Adrenal gland (tissue), 5 donors: Measurements from ENCODE around the gene DUSP16.

Source experiments
- POLR2A ChIP-seq, 2 donors: fragments of 450-650 bp; IDR thresholded peaks; one replicate each; pipeline ENCODE4 v1.6.1; 2017; ENCODE audit warnings: antibody characterized with exemption in 2 of 2, mild to moderate bottlenecking in 2 of 2, moderate library complexity in 1 of 2
- TF ChIP-seq, protein P1 (sequence below), 6 experiments: fragments of 450-650 bp in 4 of 6; fragments of 200-600 bp in 2 of 6; sonication (generic) in 1 of 6; IDR thresholded peaks; 1 replicate in 5 of 6; 2 replicates in 1 of 6; pipeline versions ENCODE4 v1.5.1 to v1.8.0; 2016 to 2021; ENCODE audit warnings: antibody characterized with exemption in 6 of 6, mild to moderate bottlenecking in 2 of 6, moderate library complexity in 1 of 6
- donor health status: DM: no; HTN: no; CAD: no.

- no peak for TF ChIP-seq POLR2A (IDR thresholded peaks at IDR 0.05)
- TF ChIP-seq, protein P1, sequence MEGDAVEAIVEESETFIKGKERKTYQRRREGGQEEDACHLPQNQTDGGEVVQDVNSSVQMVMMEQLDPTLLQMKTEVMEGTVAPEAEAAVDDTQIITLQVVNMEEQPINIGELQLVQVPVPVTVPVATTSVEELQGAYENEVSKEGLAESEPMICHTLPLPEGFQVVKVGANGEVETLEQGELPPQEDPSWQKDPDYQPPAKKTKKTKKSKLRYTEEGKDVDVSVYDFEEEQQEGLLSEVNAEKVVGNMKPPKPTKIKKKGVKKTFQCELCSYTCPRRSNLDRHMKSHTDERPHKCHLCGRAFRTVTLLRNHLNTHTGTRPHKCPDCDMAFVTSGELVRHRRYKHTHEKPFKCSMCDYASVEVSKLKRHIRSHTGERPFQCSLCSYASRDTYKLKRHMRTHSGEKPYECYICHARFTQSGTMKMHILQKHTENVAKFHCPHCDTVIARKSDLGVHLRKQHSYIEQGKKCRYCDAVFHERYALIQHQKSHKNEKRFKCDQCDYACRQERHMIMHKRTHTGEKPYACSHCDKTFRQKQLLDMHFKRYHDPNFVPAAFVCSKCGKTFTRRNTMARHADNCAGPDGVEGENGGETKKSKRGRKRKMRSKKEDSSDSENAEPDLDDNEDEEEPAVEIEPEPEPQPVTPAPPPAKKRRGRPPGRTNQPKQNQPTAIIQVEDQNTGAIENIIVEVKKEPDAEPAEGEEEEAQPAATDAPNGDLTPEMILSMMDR (IDR thresholded peaks at IDR 0.05), result no peak
Observed at GRCh38 chr12:12447236-12447635, 115.4 kb downstream of the DUSP16 start.
